HG03565 (cell line): ENCODE results near the gene TMEM250.

ENCODE experiments used
- ATAC-seq: cut with Tn5 transposase; IDR thresholded peaks from one replicate; pipeline ENCODE4 v1.9.1; 2021; ENCODE audit warnings: mild to moderate bottlenecking, moderate library complexity; ENCODE audit not compliant: unreplicated experiment

The TMEM250 gene

DNA sequence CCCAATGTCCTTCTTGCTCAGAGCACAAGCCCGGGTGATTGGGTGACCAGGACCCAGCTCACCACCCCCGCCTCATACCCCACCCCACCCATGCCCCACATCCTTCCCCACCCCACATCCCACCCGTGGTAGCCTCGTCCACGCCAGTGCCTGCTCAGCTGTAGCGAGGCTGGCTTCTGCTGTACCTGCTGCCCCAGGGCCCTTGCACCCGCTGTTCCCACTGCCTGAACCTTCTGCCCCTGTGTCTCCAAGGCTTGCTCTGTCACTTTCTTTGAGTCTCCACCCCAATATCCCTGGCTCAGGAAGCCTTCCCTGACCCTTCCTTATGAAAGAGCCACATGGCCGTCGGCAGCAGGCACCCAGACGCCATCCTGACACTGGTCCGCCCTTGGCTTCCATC, 20.5 kb downstream of the TMEM250 start:
- ATAC-seq: no peak

DNA sequence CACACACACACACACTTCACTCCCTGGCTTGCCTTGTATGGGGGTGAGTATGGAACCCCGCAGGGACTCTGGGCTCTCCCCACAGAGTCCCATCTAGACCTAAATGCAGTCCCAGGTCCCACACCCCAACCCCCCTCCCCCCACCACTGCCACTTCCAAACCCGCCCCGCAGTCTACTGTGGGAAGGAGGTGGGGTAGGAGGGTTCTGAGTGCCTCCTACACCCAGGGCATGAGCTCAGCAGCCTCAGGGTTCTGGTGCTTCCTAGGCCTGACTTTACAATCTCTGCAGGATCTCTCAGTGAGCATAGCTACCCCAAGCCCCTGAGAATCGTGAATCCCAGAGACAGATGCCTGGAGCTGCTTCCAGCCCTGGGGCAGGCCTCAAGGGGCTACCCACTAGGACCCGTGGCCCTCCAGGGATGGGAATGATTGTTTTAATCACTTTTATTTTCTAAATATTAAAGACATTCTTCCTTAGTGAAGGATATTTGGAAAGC, 22.1 kb downstream of the TMEM250 start:
- ATAC-seq: no peak

- no peak for ATAC-seq
Observed at GRCh38 chr9:136095070-136096058, 23.3 kb downstream of the TMEM250 start, which contains the start of gene NACC2. Gene NACC2 (minus strand): TSS chr9:136095289. CDS start chr9:136050521, 44,768 bp downstream.

DNA sequence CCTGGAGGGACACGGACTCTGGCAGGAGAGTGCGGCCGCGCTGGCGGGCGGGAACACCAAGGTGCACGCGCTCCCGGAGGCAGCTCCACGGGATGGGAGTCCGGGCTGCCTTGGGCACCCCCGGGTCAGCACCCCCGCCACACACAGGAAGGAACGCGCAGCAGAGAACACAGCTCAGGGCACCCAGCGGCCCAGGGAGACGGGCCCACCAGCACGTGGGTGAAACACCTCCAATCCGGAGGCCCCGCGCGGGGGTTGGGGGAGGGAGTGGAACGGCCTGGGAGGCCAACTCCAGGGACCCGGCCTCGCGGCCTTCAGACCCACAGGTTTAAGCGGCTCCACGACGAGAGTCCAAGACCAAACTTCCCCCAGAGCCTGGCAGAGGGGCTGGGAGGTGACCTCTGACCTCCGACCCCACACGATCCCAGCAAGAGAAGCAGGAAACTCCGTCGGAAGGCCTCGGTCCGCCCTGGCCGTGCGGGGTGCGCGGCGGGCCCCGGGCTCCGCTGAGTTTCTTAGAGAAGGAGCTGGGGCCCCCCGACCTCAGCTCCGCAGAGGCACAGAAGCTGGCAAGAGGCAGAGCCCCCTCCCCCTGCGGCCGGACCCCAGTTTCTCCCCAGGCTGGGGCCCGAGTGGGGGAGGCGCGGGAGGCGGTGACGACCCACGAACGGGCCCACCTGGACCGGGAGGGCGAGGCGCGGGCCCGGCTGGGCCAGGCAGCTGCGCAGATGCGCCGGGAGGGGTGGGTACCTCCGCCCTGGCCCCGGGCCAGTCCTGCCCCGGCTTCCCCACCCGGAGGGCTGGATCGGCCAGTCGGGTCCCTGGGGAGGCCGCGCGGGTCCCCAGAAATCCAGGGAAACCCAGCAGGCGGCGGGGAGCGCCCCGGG, 24.4 kb downstream of the TMEM250 start:
- ATAC-seq: no peak

GRCh38 chr9:136093346-136093986, 25.2 kb downstream of the TMEM250 start:
- no peak for ATAC-seq

DNA sequence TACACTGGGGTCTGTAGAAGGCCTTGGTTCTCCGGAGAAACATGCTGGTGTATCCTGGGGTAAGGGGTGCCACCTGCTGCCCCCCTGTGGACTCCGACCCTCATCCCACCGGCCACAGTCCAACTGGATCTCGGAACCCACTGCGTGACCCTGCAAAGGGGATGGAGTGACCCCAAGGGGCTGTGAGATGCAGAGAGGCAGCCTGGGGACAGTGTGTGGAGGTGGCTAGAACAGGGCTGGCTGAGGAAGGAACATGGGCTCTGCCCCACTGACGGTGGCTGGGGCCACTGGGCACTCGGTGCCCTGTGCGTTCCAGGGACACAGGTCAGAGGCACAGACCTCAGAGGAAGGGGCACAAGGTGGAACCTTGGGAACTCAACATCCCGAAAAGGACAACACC, 25.9 kb downstream of the TMEM250 start:
- no peak for ATAC-seq

GRCh38 chr9:136092353-136092650, 26.4 kb downstream of the TMEM250 start:
- ATAC-seq: no peak

GRCh38 chr9:136091582-136092352, 26.9 kb downstream of the TMEM250 start:
- ATAC-seq: no peak

DNA sequence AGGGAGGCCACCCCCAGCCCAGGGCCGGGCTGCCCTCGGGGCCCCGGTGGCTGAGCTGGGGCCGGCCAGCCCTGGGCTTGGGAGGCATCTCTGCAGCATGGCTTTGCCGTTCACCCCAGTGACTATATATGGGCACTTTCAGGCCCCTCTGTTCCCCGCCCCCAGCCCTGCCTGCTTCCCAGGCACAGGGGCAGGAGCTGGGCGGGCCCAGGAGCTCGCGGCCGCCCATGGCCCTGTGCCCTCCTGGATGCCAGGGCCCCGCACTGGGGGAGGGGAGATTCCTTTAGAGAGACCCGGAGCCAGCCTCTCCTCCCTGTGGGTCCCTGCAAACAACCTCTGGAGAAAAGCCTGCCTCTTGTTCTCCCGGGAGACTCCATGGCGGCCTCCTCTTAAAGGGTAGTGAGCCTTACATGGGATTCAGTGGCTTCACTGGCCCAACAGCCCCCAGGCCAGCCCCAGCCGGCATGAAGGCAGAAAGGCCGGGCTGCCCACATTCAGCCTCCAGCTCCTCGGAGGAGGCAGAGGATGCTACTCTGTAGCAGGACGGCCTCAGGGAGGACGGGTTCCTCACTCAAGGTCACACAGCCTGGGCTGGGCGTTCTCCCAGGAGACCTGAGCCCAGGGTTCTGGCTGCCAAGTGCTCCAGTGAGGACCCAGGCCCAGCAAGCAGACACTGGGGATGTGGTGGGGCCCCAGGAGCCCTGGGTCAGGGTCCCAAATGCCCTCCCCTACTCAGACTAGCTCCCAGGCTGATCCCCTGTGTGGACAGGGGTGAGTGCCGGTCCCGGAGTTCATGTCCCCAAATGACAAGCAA, 27.7 kb downstream of the TMEM250 start:
- no peak for ATAC-seq

GRCh38 chr9:136090056-136090735, 28.5 kb downstream of the TMEM250 start:
- no peak for ATAC-seq

GRCh38 chr9:136089697-136090045, 29.0 kb downstream of the TMEM250 start:
- ATAC-seq: no peak

- ATAC-seq: no peak
Observed at GRCh38 chr9:136088939-136089696, 29.6 kb downstream of the TMEM250 start.

- no peak for ATAC-seq
Observed at GRCh38 chr9:136088481-136088938, 30.2 kb downstream of the TMEM250 start.

DNA sequence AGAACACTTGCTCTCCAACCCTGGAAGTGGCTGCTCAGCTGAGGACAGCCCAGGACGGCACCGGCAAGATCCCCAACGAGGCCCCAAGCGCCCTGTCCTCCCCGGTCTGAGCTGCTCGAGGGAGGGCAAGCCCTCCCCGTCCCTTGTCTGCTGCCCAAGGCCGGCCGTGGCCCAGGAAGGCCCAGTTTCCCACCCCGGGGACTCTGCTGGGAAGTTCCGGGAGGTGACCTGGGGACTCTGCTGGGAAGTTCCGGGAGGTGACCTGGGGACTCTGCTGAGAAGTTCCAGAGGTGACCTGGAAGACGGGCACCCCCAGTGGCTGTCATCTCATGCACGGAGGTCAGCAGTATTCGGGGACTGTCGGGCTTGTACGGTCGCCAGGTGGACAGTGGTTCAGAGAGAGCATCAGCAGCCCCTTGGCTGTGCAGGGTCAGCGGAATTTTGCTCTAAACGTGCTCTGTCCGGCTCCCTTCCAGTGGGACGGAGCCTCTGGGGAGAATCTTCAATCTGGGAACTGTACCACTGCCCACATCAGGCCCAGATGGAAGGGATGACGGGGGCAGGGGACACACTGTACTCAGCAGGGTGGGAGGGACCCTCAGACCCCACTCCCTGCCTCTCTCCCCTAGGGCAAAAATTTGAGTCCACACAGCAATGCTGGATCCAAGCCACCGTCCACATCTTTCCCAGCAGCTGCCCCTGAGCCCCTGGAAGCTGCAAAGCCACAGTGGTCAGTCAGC, 30.8 kb downstream of the TMEM250 start:
- no peak for ATAC-seq

GRCh38 chr9:136086951-136087740, 31.5 kb downstream of the TMEM250 start:
- no peak for ATAC-seq

GRCh38 chr9:136086213-136086881, 32.3 kb downstream of the TMEM250 start:
- no peak for ATAC-seq
